CD4-positive, alpha-beta T cell treated with Interleukin-4 for 1 hour (primary cell): Measurements from ENCODE around the gene TSEN34.
"Not testable (repeated sequence)": the region's sequence is repeated elsewhere in the genome, so short reads cannot be mapped to it uniquely, and the experiment has no call there.

Experiments
- DNase-seq, 2 donors: peaks; one replicate each; pipeline ENCODE4 v3.0.0-alpha.2; 2020 to 2022

TSEN34 gene

DNA sequence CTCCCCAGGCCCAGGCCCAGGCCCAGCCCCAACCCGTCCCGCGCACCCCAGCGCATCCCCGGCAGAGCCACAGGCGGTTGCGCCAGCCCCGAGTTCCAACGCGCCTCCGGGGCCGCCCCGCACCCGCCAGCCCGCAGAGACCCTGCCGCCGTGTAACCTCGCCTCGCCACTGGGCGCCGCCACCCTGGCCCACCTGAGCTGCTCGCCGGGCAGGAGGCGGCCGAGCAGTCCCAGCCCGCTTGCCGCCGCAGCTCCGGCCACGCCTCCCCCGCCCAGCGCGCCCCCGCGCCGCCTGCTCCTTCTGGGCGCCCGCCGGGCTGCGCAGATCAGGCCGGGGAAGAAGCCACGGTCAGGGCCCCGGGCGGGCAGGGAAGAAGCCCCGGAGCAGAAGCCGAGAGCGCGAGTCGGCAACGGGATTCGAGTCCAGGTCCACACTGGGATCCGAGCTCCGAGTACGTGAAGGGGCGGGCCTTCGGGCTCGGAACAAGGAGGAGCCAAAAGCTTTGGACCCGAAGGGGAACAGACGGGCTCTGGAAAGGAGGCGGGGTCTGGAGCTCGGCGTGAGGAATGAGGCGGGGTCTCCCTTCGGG, 1.9 kb upstream of the TSEN34 start, which contains the start of gene MBOAT7:
TSS of gene MBOAT7 (minus strand) at position 436 of the 590 bp plus-strand sequence. CDS start 1,072 bp downstream, outside the sequence.
- DNase-seq: no peak

DNA sequence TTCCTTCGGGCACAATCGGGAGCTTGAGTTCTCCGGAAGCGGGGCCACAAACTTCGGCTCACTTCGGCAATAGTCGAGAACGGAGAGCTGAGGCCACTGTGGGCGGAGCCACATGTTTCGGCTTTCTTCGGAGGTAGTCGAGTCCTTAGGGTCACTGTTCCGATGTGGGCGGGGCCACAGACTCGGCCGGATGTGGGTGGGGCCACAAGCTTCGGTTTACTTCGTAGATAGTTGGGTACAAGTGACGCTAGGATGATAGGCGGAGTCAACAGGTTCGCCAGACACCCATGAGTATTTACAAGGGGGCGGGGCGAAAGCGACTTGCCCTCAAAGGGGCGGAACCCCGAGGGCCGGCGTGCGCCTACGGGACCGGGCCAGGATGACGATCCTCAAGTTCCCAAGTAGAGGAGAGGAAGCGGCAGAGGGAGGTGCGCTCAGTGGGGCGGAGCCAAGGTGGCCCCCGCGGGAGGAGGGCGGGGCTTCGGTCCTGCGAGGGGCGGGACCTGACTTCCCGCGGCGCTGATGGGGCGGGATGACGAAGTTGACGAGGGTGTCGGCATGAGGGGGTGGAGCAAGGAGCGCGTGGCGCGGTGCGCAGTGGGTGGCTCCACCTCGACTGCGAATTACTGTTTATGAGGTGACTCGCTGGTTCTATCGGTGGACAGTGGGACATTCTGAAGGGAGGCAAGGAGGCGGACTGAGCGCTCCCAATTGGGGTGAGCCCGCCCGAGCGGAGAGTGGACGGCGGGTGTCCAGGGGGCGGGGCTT, 1.2 kb upstream of the TSEN34 start:
- peak; percentile 100 for DNase-seq

GRCh38 chr19:54190503-54191010, 551 bp upstream of the TSEN34 start:
- DNase-seq: peak; percentile 100

GRCh38 chr19:54191811-54192453, 824 bp downstream of the TSEN34 start:
- no peak for DNase-seq

GRCh38 chr19:54193011-54193410, 1.9 kb downstream of the TSEN34 start:
- no peak for DNase-seq

- not testable (repeated sequence) for DNase-seq
Observed at GRCh38 chr19:54194463-54194862, 3.4 kb downstream of the TSEN34 start.

DNA sequence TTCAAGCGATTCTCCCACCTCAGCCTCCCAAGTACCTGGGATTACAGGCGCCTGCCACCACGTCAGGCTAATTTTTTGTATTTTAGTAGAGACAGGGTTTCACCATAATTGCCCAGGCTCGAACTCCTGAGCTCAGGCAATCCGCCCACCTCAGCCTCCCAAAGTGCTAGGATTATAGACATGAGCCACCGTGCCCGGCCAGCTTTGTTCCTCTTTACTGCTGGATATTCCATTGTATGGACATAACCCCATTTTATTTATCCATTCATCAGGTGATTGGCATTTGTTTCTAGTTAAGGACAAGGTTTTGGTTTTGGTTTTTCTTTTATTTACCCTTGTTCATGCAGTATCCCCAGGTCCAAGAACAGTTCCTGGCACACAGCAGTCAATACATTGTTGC, 5.4 kb downstream of the TSEN34 start:
- no peak for DNase-seq

DNA sequence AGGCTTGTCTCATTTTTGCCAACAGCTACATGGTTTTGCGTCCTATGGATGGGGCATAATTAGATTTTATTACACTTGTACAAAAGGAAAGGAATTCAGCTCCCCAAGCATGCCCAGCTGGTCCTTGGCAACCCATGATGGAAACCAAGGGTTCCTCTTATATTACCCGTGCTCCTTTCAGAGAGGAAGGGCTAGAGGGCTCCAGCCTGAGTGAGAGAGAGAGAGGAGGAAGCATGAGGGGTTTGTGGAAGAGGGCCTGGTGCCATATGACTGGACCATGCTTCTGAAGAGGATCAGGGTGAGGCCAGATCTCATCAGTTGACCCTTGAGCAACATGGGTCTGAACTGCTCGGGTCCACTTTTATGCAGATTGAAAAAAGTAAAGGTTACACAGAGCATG, 6.0 kb downstream of the TSEN34 start:
- DNase-seq: no peak

DNA sequence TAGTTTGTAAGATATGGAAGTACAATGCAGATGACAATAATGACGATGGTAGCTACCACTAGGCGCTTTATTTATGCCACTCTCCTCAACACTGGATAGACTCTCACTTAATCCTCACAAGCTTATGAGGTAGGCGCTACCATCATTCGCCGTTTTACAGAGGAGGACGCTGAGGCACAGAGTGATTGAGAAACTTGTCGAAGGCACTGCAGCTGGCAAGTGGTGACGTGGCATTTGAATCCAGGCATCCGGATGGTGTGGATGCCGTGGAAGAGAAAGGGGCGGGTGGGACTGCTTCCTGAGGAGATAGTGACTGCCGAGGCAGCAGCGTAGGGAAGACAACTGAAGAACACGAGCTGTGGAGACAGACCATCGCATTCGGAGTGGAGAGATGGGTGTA, 8.3 kb downstream of the TSEN34 start:
- DNase-seq: no peak

DNA sequence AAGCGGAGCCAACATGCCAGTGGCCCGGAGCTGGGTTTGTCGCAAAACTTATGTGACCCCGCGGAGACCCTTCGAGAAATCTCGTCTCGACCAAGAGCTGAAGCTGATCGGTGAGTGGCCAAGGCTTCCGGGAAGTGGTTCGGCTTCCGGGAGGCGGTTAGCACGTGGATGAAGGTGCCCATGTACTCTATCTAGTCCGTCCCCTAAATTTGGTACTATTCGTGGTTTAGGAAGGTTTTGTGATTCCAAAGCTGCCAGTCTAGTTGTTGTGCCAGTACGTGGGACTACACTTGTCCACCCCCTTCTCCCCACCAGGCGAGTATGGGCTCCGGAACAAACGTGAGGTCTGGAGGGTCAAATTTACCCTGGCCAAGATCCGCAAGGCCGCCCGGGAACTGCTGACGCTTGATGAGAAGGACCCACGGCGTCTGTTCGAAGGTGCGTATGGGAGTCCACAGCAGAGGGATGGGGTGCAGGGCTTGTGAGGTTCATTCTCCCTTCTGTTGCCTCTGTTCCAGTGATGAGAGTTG, 10.1 kb downstream of the TSEN34 start:
- no peak for DNase-seq

DNA sequence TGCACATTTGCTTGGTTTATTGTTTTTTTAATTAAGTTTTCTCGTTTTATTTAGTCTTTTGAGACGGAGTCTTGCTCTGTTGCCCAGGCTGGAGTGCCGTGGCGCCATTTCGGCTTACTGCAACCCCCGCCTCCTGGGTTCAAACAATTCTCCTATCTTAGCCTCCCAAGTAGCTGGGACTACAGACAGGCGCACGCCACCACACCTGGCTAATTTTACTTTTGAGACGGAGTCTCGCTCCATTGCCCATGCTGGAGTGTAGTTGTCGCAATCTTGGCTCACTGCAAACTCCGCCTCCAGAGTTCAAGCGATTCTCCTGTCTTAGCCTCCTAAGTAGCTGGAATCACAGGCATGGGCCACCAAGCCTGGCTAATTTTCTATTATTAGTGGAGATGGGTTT, 10.9 kb downstream of the TSEN34 start:
- no peak for DNase-seq

DNA sequence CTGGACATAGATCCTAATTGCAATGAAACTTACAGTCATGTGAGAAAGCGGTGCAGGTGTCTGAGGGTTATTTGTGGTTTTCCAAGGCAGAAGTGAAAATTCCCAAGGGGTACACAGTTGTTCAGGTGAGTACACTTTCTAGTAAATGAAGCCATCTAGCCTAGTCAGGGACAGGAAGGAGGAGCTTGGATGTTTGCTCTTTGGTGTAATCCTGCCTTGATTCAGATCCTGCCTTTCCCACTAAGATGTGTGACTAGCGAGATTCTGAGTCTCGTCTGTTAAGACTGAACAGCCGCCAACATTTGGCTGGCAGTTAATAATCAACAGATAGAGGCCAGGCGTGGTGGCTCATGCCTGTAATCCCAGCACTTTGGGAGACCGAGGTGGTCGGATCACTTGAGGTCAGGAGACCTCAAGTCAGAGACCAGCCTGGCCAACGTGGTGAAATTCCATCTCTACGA, 12.1 kb downstream of the TSEN34 start:
- DNase-seq: no peak

DNA sequence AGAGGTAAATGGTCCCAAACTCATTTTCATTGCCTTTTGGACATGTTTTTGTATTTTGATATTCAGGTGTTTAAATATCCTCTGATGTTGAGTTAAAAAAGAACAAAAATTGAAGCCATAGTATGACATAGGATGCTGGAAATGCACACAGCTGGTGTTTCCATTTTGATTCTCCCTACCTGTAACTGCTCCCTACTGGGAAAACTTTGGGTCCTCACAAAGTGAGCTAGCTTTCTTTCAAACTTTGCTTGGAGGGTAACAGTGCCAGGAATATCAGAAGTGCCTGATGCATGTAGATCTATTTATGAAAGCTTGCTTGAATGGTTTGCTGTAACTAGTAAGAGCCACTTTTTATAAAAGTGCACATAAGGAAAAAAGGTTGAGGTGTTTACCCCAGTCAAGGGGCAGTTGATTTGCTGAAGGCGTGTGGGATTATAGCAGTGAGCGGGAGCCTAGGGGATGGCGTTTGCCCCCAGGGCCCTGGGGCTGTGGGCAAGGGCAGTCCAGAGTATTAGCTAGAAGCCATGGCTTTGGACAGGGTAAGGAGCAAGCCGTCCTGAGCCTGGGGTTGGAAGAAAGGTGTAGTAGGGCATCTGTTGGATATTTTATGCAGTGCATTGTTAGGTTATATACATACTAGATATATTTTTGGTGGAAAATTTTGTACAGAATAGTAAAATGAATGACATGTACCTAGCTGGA, 13.8 kb downstream of the TSEN34 start:
- DNase-seq: no peak

GRCh38 chr19:54206030-54206830, 15.1 kb downstream of the TSEN34 start:
- no peak for DNase-seq

GRCh38 chr19:54206831-54207177, 15.7 kb downstream of the TSEN34 start:
- no peak for DNase-seq

GRCh38 chr19:54207193-54207592, 16.1 kb downstream of the TSEN34 start:
- DNase-seq: not testable (repeated sequence)

DNA sequence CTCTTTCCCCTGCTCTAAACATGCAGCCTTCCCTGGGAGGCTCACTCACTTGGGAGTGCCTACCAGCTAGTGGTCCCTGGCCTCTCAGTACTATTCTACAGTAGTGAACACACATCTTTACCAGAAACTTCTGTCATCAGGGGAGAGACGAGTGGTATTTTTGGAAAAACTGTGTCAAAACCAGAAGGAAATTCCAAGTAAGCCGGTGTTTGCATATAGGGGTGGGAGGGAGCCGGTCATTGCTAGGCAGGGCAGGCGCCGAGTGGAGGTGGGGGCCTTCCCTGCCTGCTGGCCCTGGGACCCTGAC, 16.5 kb downstream of the TSEN34 start:
- DNase-seq: no peak

DNA sequence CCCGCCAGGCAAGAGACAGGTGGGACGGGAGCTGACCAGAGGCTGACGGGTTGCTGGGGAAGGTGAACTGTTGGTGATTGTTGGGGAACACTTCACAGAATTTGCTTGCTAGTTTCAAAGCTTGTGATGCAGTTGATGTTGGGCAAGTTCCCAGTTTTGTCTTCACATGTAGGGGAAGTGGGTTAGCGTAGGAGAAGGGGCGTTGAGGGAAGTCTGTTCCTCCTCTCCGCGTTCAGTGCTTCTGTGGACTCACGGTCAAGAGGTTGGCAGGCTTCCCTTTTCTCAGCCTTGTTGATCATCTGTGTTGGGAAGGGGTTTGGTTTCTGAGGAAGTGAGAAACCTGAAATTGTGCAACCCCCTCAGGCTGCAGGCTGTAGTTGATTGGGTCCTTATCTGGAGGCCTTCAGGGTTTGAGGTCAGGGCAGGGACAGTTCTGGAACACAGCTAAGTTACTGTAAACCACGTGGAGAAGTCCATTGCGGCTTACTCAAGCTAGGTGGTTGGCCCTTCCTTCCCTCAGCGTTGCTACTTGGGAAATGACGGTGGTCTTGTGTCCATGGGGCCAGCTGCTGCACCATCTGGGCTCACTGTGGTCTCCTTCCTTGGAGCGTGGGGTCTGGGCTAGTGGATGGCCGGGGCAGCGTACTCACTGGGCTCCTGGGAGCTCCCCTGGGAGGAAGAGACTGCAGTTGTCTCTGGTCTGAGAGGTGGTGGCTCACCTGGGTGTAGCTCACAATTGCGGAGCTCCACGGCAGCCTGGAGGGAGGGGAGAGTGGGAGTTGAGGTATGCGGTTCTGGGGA, 17.1 kb downstream of the TSEN34 start:
- peak; percentile 57 to 89 for DNase-seq

- no peak for DNase-seq
Observed at GRCh38 chr19:54208784-54209057, 17.6 kb downstream of the TSEN34 start.

- DNase-seq: no peak
Observed at GRCh38 chr19:54209058-54209810, 18.1 kb downstream of the TSEN34 start.
